HFFc6 (cell line): ENCODE results near the gene DYDC2. TPM values are rescaled to one million over a fixed set of nuclear protein-coding genes. Genes with fewer than 3 reads are reported as not detected.

Experiments used
- DNase-seq: peaks from one replicate; pipeline ENCODE4 v3.0.0-alpha.2; 2018
- H3K27ac Mint-ChIP-seq: 2 replicates; pipeline ENCODE4 v1.8.0; 2020; ENCODE audit warnings: mild to moderate bottlenecking, mixed read lengths
- H3K27me3 Mint-ChIP-seq: 2 replicates; pipeline ENCODE4 v1.8.0; 2021; ENCODE audit warnings: mild to moderate bottlenecking, moderate library complexity, mixed read lengths; ENCODE audit not compliant: insufficient read depth
- H3K36me3 Mint-ChIP-seq: 2 replicates; pipeline ENCODE4 v1.8.0; 2021; ENCODE audit warnings: low read depth, mixed read lengths
- H3K4me1 Mint-ChIP-seq: 2 replicates; pipeline ENCODE4 v1.8.0; 2020; ENCODE audit warnings: low read depth, mixed read lengths
- H3K4me3 Mint-ChIP-seq: 2 replicates; pipeline ENCODE4 v1.8.0; 2020; ENCODE audit warnings: mild to moderate bottlenecking, moderate library complexity, mixed read lengths
- H3K9me3 Mint-ChIP-seq: 2 replicates; pipeline ENCODE4 v1.8.0; 2020; ENCODE audit warnings: mild to moderate bottlenecking, mixed read lengths
- total RNA-seq, 6 experiments: library from RNA; stranded (reverse); fragmentation: NEBNext Ultra II Directional; extraction: Animal tissue kit (Norgen Biotek cat#: 25700); gene quantifications; 2 replicates in 1 of 6; 3 replicates in 5 of 6; pipeline ENCODE4 v1.2.3, GENCODE V29; 2021
- TF ChIP-seq, protein P1 (sequence below): fragments of 200-600 bp; sonication (generic); IDR thresholded peaks from 2 replicates; pipeline ENCODE4 v1.5.0; 2021; ENCODE audit warnings: antibody characterized with exemption, mild to moderate bottlenecking

DYDC2 gene
- total RNA-seq, 6 experiments from 2014 or later, result not detected

GRCh38 chr10:80365510-80365909 is 8.9 kb downstream of the DYDC2 start:
- no peaks in the 10 kb centered on the region for H3K4me1 Mint-ChIP-seq
- no peak overlapping the region for H3K4me3 Mint-ChIP-seq
- H3K36me3 Mint-ChIP-seq, result no peaks in the 10 kb centered on the region
- peaks cover 13% of the 10 kb centered on the region for H3K9me3 Mint-ChIP-seq
- DNase-seq, result no peak
- peaks cover 9% of the 10 kb centered on the region for H3K27me3 Mint-ChIP-seq
- TF ChIP-seq, protein P1, sequence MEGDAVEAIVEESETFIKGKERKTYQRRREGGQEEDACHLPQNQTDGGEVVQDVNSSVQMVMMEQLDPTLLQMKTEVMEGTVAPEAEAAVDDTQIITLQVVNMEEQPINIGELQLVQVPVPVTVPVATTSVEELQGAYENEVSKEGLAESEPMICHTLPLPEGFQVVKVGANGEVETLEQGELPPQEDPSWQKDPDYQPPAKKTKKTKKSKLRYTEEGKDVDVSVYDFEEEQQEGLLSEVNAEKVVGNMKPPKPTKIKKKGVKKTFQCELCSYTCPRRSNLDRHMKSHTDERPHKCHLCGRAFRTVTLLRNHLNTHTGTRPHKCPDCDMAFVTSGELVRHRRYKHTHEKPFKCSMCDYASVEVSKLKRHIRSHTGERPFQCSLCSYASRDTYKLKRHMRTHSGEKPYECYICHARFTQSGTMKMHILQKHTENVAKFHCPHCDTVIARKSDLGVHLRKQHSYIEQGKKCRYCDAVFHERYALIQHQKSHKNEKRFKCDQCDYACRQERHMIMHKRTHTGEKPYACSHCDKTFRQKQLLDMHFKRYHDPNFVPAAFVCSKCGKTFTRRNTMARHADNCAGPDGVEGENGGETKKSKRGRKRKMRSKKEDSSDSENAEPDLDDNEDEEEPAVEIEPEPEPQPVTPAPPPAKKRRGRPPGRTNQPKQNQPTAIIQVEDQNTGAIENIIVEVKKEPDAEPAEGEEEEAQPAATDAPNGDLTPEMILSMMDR, result no peak
- H3K27ac Mint-ChIP-seq, result no peak overlapping the region

- Mint-ChIP-seq H3K4me3 (no peak overlapping the region), H3K36me3 (no peaks in the 10 kb centered on the region), H3K27me3 (peaks cover 7% of the 10 kb centered on the region), H3K27ac (no peak overlapping the region), H3K4me1 (no peaks in the 10 kb centered on the region), H3K9me3 (peaks cover 13% of the 10 kb centered on the region)
- no peak for DNase-seq
- TF ChIP-seq, protein P1, result no peak
Measured at GRCh38 chr10:80371467-80371866, 14.9 kb downstream of the DYDC2 start.

DNA sequence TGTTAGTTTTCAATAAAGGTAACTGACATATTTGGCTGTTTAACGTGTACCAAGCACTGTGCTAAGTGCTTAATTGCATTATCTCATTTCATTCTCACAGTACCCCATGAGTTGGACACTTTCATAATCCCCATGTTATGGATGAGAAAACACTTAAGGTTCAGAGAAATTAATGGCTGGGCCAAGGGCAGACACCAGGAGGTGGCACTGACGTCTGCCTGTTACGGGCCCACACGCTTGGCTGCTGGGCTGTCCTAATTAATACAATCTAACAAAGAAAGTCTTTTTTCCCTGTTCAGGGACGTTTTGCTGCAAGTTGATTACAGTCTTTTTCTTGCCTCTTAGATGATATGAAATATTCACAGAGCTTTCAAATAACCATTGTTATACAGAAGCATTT is 16.1 kb downstream of the DYDC2 start:
- H3K27ac Mint-ChIP-seq, result no peak overlapping the region
- TF ChIP-seq, protein P1, result no peak
- peaks cover 7% of the 10 kb centered on the region for H3K27me3 Mint-ChIP-seq
- DNase-seq, result no peak
- no peaks in the 10 kb centered on the region for H3K4me1 Mint-ChIP-seq
- H3K4me3 Mint-ChIP-seq, result no peak overlapping the region
- H3K9me3 Mint-ChIP-seq, result peaks cover 4% of the 10 kb centered on the region
- H3K36me3 Mint-ChIP-seq, result no peaks in the 10 kb centered on the region

DNA sequence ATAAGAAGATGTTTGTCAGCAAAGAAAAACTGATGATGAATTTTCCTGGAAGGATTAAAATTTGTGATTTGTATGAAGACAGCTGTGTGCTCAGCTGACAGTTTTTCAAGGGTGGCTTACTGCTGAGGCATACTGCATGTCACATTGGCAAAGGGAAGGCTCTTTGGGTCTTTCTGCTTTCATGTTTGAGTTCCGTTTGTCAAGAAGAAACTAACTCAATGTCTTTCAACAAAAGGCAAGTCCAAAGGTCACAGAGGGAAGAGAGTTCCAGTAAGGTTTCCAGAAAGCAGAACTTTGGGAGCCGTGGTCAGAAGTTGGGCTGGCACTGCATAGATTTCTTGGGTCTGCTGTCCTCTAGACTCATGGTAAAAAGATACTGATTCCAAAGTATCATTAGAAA is 16.9 kb downstream of the DYDC2 start:
- no peaks in the 10 kb centered on the region for H3K9me3 Mint-ChIP-seq
- H3K27me3 Mint-ChIP-seq, result peaks cover 7% of the 10 kb centered on the region
- TF ChIP-seq, protein P1, result no peak
- peaks cover 4% of the 10 kb centered on the region; the same call in 1 of the 2 replicates for H3K4me1 Mint-ChIP-seq
- no peak for DNase-seq
- no peaks in the 10 kb centered on the region for H3K36me3 Mint-ChIP-seq
- H3K27ac Mint-ChIP-seq, result no peak overlapping the region
- H3K4me3 Mint-ChIP-seq, result no peak overlapping the region

DNA sequence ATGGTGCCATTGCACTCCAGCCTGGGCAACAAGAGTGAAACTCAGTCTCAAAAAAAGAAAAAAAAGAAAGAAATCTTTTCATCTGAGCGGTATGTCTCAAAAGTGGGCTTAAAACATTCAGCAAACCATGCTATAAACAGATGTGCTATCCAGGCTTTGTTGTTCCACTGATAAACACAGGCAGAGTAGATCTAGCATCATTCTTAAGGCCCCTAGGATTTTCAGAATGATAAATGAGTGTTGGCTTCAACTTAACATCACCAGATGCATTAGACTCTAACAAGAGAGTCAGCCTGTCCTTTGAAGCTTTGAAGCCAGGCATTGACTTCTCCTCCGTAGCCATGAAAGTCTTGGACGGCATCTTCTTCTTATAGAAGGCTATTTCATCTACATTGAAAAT is 23.1 kb downstream of the DYDC2 start:
- H3K4me1 Mint-ChIP-seq, result peaks cover 13% of the 10 kb centered on the region; the same call in 1 of the 2 replicates
- peaks cover 2% of the 10 kb centered on the region for H3K27me3 Mint-ChIP-seq
- no peaks in the 10 kb centered on the region for H3K9me3 Mint-ChIP-seq
- no peak for DNase-seq
- TF ChIP-seq, protein P1, result no peak
- no peak overlapping the region for H3K4me3 Mint-ChIP-seq
- H3K36me3 Mint-ChIP-seq, result no peaks in the 10 kb centered on the region
- no peak overlapping the region for H3K27ac Mint-ChIP-seq

- Mint-ChIP-seq H3K36me3 (no peaks in the 10 kb centered on the region), H3K9me3 (no peaks in the 10 kb centered on the region), H3K4me3 (no peak overlapping the region), H3K27ac (no peak overlapping the region), H3K4me1 (peaks cover 13% of the 10 kb centered on the region; the same call in 1 of the 2 replicates), H3K27me3 (peaks cover 2% of the 10 kb centered on the region)
- DNase-seq, result no peak
- TF ChIP-seq, protein P1, result no peak
Measured at GRCh38 chr10:80380185-80380584, 23.6 kb downstream of the DYDC2 start.
